ENCODE results near the gene WBP2.
"Not testable (repeated sequence)": the region's sequence is repeated elsewhere in the genome, so short reads cannot be mapped to it uniquely, and the experiment has no call there.

The WBP2 gene

DNA sequence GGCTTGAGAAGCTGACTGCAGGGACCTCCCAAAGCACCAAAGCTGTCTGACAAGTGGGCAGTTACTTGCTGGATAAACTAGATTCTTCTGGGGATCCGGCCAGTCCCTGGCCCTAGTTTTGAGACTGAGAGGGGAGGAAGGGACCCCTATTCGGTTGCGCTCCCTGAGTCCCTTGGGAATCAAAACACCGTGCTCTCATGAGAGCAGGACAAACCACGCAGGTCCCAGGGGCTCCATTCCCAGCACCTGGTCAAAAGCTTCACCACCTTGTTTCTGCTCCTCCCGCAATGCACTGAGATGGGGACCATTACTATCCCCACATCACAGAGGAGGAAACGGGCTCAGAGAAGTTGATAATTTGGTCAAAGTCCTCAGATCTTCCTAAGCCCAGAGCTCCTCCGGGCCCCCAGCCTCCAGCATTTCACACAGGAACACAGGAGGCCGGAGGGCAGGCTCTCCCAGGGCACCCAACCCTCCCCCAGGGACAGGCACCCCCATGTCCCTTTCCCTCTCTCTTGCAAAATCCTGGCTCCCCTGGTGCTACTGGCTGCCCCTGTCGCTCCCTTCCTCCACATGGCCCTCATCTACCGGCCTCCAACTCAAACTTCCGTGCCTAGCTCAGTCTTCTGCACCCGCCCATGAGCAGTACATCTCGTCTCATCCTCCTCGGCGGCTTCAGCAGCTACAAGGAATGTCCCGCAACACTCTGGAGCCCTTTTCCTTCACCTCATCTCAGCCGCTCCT, 38.3 kb upstream of the WBP2 start:
- TF ChIP-seq, protein P1, sequence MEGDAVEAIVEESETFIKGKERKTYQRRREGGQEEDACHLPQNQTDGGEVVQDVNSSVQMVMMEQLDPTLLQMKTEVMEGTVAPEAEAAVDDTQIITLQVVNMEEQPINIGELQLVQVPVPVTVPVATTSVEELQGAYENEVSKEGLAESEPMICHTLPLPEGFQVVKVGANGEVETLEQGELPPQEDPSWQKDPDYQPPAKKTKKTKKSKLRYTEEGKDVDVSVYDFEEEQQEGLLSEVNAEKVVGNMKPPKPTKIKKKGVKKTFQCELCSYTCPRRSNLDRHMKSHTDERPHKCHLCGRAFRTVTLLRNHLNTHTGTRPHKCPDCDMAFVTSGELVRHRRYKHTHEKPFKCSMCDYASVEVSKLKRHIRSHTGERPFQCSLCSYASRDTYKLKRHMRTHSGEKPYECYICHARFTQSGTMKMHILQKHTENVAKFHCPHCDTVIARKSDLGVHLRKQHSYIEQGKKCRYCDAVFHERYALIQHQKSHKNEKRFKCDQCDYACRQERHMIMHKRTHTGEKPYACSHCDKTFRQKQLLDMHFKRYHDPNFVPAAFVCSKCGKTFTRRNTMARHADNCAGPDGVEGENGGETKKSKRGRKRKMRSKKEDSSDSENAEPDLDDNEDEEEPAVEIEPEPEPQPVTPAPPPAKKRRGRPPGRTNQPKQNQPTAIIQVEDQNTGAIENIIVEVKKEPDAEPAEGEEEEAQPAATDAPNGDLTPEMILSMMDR (IDR thresholded peaks at IDR 0.05; ENCODE audit: low read depth, low read length), result no peak
- no peak overlapping the region for H3K4me3 ChIP-seq (ENCODE audit: low read depth, low read length)

DNA sequence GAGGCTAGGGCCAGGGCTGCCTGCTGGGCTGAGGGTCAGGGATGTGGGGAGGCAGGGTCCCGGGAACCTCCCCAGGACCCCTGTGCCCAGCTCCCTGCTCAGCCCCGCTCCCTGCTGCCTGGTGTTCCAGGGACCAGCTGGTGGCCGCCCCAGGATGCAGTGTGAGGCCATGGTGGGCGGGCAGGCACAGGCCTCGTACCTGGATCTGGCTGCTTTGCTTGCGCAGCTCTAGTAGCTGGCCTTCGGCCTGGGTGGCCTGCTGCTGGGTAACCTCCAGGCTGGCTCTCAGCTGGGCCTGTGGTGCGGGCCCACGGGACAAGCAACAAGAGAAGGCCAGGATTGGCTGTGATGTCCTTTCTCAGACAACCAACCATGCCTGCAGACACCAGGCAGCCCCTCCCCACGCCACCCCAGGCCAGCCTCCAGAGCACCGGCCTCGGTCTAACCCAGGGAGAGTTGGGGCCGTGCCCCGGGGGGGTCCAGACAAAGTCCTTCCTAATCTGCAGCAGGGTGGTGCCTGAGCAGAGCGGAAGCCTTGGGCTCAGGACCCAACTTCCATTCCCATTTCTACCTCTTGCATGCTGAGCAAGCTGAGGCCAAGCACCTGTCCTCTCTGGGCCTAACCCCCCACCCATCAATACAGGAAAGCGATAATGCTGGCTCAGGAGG, 37.6 kb upstream of the WBP2 start:
- TF ChIP-seq, protein P1 (IDR thresholded peaks at IDR 0.05; ENCODE audit: low read depth, low read length), result no peak
- H3K4me3 ChIP-seq (ENCODE audit: low read depth, low read length), result no peak overlapping the region

DNA sequence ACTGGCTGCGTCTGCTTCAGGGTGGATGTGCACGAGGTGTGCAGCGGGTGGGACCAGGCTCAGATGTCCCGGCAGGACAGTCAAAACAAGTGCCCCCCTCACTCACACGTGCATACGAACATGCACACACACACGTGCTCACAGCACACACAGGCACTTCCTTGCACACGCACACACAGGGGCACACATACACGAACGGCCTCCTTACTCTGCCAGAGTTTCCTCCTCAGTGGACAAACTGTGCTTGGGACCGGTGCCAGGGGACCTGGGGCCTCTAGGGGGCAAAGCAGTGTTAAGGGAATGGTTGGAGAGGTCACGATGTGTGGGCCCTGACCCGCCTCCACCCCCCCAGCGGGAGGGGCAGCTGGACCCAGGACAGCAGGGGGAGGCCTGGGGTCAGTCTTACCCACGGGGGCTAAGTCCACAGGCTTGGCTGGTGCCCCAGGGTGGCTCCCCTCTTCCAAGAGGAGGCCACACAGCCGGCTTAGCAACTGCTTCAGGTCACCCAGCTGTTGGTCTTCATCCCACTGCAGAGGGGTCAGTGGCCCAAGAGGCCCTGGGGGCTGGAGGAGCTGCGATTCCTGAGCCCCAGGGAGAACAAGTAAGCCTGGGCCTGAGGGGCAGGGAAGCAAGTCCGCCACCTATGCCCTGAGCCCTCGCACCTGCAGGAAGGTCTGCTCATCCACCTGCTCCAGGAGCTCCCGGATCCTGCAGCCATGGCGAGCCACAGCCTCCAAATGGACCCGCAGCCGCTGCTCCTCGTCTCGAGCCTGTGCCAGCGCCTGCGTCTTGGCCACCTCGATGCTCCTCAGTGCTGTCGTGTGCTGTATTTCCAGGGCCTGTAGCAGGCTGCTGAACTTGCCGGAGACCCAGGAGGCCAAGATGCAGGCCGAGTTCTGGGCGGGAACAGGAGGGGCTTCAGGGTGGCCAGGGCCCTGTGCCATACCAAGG, 36.7 kb upstream of the WBP2 start:
- no peak overlapping the region for H3K4me3 ChIP-seq (ENCODE audit: low read depth, low read length)
- TF ChIP-seq, protein P1 (IDR thresholded peaks at IDR 0.05; ENCODE audit: low read depth, low read length), result no peak

DNA sequence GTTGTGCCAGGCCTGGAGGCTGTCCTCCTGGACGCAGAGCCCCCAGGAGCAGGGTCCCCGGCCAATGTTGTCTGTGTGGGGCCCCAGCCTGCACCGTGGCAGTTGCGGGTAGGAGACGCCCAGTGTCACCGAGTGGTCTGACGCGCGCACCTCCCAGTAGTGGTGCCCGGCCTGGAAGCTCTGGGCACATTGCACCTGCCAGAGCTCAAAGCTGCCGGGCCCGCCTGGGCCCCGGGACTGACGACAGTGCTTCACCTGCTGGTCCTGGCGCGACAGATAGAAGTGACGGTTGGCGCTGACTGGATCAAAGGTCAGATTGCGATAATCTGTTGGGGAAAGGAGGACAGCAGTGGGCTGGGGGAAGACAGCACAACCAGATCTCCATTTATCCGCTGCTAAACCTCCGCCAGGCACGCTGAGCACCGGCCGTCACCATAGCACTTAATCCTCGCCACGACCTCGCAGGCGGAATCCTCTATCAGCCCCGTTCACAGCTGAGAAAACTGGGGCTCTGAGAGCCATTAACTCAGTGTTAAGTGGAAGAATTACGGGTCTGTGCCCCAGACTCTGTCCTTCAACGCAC, 36.0 kb upstream of the WBP2 start:
- no peak overlapping the region for H3K4me3 ChIP-seq (ENCODE audit: low read depth, low read length)
- TF ChIP-seq, protein P1 (IDR thresholded peaks at IDR 0.05; ENCODE audit: low read depth, low read length), result no peak

DNA sequence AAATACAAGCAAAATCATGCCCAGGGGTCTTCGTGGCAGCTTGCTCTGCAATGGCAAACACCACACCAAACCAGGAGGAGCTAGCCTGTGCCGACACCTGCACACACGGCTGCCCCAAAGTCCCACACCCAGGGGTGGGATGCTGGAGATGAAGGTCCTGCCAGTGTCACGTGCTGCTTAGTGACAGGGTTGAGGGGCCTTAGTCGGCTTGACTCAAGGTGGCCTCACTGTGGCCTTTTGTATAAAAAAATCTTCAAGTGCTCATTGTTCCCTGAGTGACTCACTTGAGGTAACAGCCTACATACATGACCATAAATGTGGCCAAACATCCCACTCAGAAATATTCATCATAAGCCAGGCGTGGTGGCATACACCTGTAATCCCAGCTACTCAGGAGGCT, 34.3 kb upstream of the WBP2 start:
- TF ChIP-seq, protein P1 (IDR thresholded peaks at IDR 0.05; ENCODE audit: low read depth, low read length), result no peak
- no peak overlapping the region for H3K4me3 ChIP-seq (ENCODE audit: low read depth, low read length)

DNA sequence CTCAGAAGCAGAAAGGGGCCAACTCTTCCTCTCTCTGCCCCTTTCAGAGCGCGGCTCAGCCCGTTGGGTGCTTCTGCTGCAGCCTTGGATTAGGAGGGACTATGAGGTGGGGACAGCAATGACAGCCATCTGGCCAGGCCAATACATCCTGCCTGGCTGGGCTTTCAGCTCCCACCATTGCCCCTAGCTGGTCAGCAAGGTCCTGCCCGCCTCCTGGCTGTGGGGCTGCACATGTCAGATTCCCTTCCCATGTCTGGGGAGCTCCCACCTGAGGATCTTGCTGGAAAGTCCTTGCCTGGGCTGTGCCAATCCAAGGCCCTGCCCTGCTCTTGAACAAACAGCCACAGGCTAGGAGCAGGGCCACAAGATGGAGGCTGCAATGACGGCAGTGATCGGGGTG, 33.3 kb upstream of the WBP2 start:
- H3K4me3 ChIP-seq (ENCODE audit: low read depth, low read length), result no peak overlapping the region
- TF ChIP-seq, protein P1 (IDR thresholded peaks at IDR 0.05; ENCODE audit: low read depth, low read length), result no peak

DNA sequence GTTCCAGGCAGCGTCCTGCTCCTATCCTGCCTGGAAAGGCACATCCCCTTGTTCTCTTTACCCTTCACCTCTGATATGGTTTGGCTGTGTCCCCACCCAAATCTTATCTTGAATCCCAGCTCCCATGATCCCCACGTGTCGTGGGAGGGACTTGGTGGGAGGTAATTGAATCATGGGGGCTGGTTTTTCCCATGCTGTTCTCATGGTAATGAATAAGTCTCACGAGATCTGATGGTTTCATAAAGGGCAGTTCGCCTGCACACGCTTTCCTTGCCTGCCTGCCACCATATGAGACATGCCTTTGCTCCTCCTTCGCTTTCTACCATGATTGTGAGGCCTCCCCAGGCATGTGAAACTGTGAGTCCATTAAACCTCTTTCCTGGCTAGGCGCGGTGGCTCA, 30.7 kb upstream of the WBP2 start:
- H3K4me3 ChIP-seq (ENCODE audit: low read depth, low read length), result not testable (repeated sequence)

All from WI38 (cell line).